Raji (cell line): Measurements from ENCODE around the gene WNT2.

Experiments
- POLR2A ChIP-seq: IDR thresholded peaks from 2 replicates; pipeline ENCODE4 v1.6.1; 2011; ENCODE audit warnings: low read depth, low read length, control low read depth; ENCODE audit not compliant: insufficient read depth

Gene WNT2

GRCh38 chr7:117279203-117279602 is 43.7 kb downstream of the WNT2 start:
- no peak for TF ChIP-seq POLR2A

GRCh38 chr7:117278040-117278439 is 44.8 kb downstream of the WNT2 start:
- TF ChIP-seq POLR2A, result no peak

- no peak for TF ChIP-seq POLR2A
Measured at GRCh38 chr7:117277576-117277975, 45.3 kb downstream of the WNT2 start.

- TF ChIP-seq POLR2A, result no peak
Measured at GRCh38 chr7:117274951-117275350, 47.9 kb downstream of the WNT2 start.

- TF ChIP-seq POLR2A, result no peak
Measured at GRCh38 chr7:117273814-117274225, 49.0 kb downstream of the WNT2 start.

GRCh38 chr7:117273325-117273724 is 49.5 kb downstream of the WNT2 start:
- TF ChIP-seq POLR2A, result no peak

GRCh38 chr7:117272017-117272759 is 50.7 kb downstream of the WNT2 start:
- TF ChIP-seq POLR2A, result no peak

GRCh38 chr7:117271566-117271965 is 51.3 kb downstream of the WNT2 start:
- no peak for TF ChIP-seq POLR2A

- TF ChIP-seq POLR2A, result no peak
Measured at GRCh38 chr7:117270371-117270770, 52.5 kb downstream of the WNT2 start.

- no peak for TF ChIP-seq POLR2A
Measured at GRCh38 chr7:117269886-117270285, 53.0 kb downstream of the WNT2 start.

- TF ChIP-seq POLR2A, result no peak
Measured at GRCh38 chr7:117269417-117269816, 53.4 kb downstream of the WNT2 start.

- TF ChIP-seq POLR2A, result no peak
Measured at GRCh38 chr7:117264716-117265115, 58.1 kb downstream of the WNT2 start.

- TF ChIP-seq POLR2A, result no peak
Measured at GRCh38 chr7:117262546-117262945, 60.3 kb downstream of the WNT2 start.

GRCh38 chr7:117259615-117260014 is 63.2 kb downstream of the WNT2 start:
- no peak for TF ChIP-seq POLR2A

- TF ChIP-seq POLR2A, result no peak
Measured at GRCh38 chr7:117251687-117252086, 71.2 kb downstream of the WNT2 start.

- TF ChIP-seq POLR2A, result no peak
Measured at GRCh38 chr7:117250801-117251200, 72.1 kb downstream of the WNT2 start.

- no peak for TF ChIP-seq POLR2A
Measured at GRCh38 chr7:117250245-117250644, 72.6 kb downstream of the WNT2 start.
